ENCODE data around the gene PCDHA9.

DNA sequence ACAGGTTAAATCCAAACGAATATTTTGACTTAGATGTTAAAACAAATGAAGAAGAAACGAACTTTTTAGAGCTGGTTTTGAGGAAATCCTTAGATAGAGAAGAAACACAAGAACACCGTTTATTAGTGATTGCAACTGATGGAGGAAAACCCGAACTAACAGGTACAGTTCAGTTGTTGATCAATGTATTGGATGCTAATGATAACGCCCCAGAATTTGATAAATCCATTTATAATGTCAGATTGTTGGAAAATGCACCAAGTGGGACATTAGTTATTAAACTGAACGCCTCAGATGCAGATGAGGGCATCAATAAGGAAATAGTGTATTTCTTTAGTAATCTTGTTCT is 25.9 kb upstream of the PCDHA9 start:
- TF ChIP-seq, protein P1, sequence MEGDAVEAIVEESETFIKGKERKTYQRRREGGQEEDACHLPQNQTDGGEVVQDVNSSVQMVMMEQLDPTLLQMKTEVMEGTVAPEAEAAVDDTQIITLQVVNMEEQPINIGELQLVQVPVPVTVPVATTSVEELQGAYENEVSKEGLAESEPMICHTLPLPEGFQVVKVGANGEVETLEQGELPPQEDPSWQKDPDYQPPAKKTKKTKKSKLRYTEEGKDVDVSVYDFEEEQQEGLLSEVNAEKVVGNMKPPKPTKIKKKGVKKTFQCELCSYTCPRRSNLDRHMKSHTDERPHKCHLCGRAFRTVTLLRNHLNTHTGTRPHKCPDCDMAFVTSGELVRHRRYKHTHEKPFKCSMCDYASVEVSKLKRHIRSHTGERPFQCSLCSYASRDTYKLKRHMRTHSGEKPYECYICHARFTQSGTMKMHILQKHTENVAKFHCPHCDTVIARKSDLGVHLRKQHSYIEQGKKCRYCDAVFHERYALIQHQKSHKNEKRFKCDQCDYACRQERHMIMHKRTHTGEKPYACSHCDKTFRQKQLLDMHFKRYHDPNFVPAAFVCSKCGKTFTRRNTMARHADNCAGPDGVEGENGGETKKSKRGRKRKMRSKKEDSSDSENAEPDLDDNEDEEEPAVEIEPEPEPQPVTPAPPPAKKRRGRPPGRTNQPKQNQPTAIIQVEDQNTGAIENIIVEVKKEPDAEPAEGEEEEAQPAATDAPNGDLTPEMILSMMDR (IDR thresholded peaks at IDR 0.05; ENCODE audit: low read length) = no peak
- no peak for TF ChIP-seq EZH2 (IDR thresholded peaks at IDR 0.05; ENCODE audit: borderline replicate concordance, low read length)

Data from OCI-LY1 (cell line).